WTC11 (cell line): Measurements from ENCODE around the gene IDH3A. TPM values are rescaled to one million over a fixed set of nuclear protein-coding genes. Genes with fewer than 3 reads are reported as not detected.

ENCODE experiments used
- ATAC-seq: fragments of 200-7000 bp; cut with Tn5 transposase; 2 replicates; pipeline ENCODE4 v1.10.0; 2021; ENCODE audit warnings: mild to moderate bottlenecking, moderate library complexity
- CTCF ChIA-PET: fragments of 300-600 bp; sonication (Branson Sonifier 250); formaldehyde crosslinking; loops from one replicate; lab custom pipeline; 2021; ENCODE audit warnings: antibody characterized with exemption; lab: Charles Lee
- POLR2A ChIA-PET: fragments of 350-600 bp; sonication (Branson Sonifier 250); formaldehyde crosslinking; loops from one replicate; lab custom pipeline; 2021; ENCODE audit warnings: antibody characterized with exemption; lab: Charles Lee
- DNase-seq: peaks from one replicate; pipeline ENCODE4 v3.0.0; 2021; ENCODE audit warnings: low spot score
- H3K27ac Mint-ChIP-seq: 2 replicates; pipeline ENCODE4 v1.8.0; 2021; ENCODE audit warnings: mixed read lengths
- H3K27me3 Mint-ChIP-seq: 2 replicates; pipeline ENCODE4 v1.8.0; 2021; ENCODE audit warnings: low read depth, mild to moderate bottlenecking, moderate library complexity, mixed read lengths
- H3K36me3 Mint-ChIP-seq: 2 replicates; pipeline ENCODE4 v1.8.0; 2021; ENCODE audit warnings: mixed read lengths
- H3K4me1 Mint-ChIP-seq: 2 replicates; pipeline ENCODE4 v1.8.0; 2022; ENCODE audit warnings: mixed read lengths
- H3K4me3 Mint-ChIP-seq: 2 replicates; pipeline ENCODE4 v1.8.0; 2021; ENCODE audit warnings: mild to moderate bottlenecking, moderate library complexity, mixed read lengths
- H3K9me3 Mint-ChIP-seq: 2 replicates; pipeline ENCODE4 v1.8.0; 2021; ENCODE audit warnings: mixed read lengths
- AFF4 ChIP-seq: sonication (generic); formaldehyde crosslinking; IDR thresholded peaks from 2 replicates; pipeline ENCODE4 v1.8.1; 2023; ENCODE audit warnings: mild to moderate bottlenecking, missing genetic modification reagents, borderline replicate concordance
- ESRRA ChIP-seq: sonication (generic); formaldehyde crosslinking; IDR thresholded peaks from 2 replicates; pipeline ENCODE4 v1.8.1; 2022; ENCODE audit warnings: mild to moderate bottlenecking, missing genetic modification reagents, borderline replicate concordance
- ETV6 ChIP-seq: sonication (generic); formaldehyde crosslinking; IDR thresholded peaks from 2 replicates; pipeline ENCODE4 v1.8.1; 2022; ENCODE audit warnings: mild to moderate bottlenecking, missing genetic modification reagents
- HMGXB4 ChIP-seq: sonication (generic); formaldehyde crosslinking; IDR thresholded peaks from 2 replicates; pipeline ENCODE4 v1.8.1; 2023; ENCODE audit warnings: mild to moderate bottlenecking, moderate library complexity, missing genetic modification reagents
- KAT7 ChIP-seq: sonication (generic); formaldehyde crosslinking; IDR thresholded peaks from 2 replicates; pipeline ENCODE4 v1.8.1; 2023; ENCODE audit warnings: missing genetic modification reagents, mild to moderate bottlenecking, borderline replicate concordance
- MXD4 ChIP-seq: fragments of 250-450 bp; sonication (Bioruptor Pico); IDR thresholded peaks from 2 replicates; pipeline ENCODE4 v1.8.0; 2021; ENCODE audit warnings: mild to moderate bottlenecking, moderate library complexity, borderline replicate concordance
- NFE2L1 ChIP-seq: sonication (generic); formaldehyde crosslinking; IDR thresholded peaks from 2 replicates; pipeline ENCODE4 v1.8.1; 2023; ENCODE audit warnings: missing genetic modification reagents
- NR1H2 ChIP-seq: sonication (generic); formaldehyde crosslinking; IDR thresholded peaks from 2 replicates; pipeline ENCODE4 v1.9.0; 2021; ENCODE audit warnings: mild to moderate bottlenecking, moderate library complexity, missing genetic modification reagents
- SP1 ChIP-seq: sonication (generic); formaldehyde crosslinking; conservative IDR thresholded peaks from 2 replicates; pipeline ENCODE4 v1.8.1; 2022; ENCODE audit warnings: missing genetic modification reagents
- STAT6 ChIP-seq: sonication (generic); formaldehyde crosslinking; conservative IDR thresholded peaks from 2 replicates; pipeline ENCODE4 v1.8.1; 2023; ENCODE audit warnings: mild to moderate bottlenecking, low read depth, missing genetic modification reagents, moderate library complexity
- ZMAT4 ChIP-seq: fragments of 250-450 bp; sonication (Bioruptor Pico); IDR thresholded peaks from 2 replicates; pipeline ENCODE4 v1.9.0; 2021; ENCODE audit warnings: mild to moderate bottlenecking
- ZNF138 ChIP-seq: sonication (generic); formaldehyde crosslinking; conservative IDR thresholded peaks from 2 replicates; pipeline ENCODE4 v1.8.1; 2022; ENCODE audit warnings: mild to moderate bottlenecking, moderate library complexity, missing genetic modification reagents
- ZSCAN18 ChIP-seq: fragments of 250-450 bp; sonication (Bioruptor Pico); IDR thresholded peaks from 2 replicates; pipeline ENCODE4 v2.1.2; 2022; ENCODE audit warnings: mild to moderate bottlenecking, moderate library complexity
- total RNA-seq: library from RNA; stranded (reverse); gene quantifications from 3 replicates; pipeline ENCODE4 v1.2.3, GENCODE V29; 2021

IDH3A gene
- total RNA-seq, 1 experiment from 2014 or later, result 56.6 TPM

- TF ChIP-seq AFF4 (CRISPR knock-in tag) (no peak), HMGXB4 (CRISPR knock-in tag) (no peak), ESRRA (CRISPR knock-in tag) (no peak), ZSCAN18 (CRISPR knock-in tag) (no peak)
Observed at GRCh38 chr15:78111788-78112187, 37.4 kb upstream of the IDH3A start (continued).

GRCh38 chr15:78112551-78112950 lies 36.6 kb upstream of the IDH3A start:
- H3K9me3 Mint-ChIP-seq, result no peaks in the 10 kb centered on the region
- POLR2A ChIA-PET, result interaction anchor here (0.7 kb wide), 1 partner anchor 191 kb away, joined by 3 read pairs; no protein-coding TSS in a partner anchor
- TF ChIP-seq SP1 (CRISPR knock-in tag) (no peak), NFE2L1 (CRISPR knock-in tag) (no peak), NR1H2 (no peak), ZMAT4 (no peak), MXD4 (no peak), ZNF138 (CRISPR knock-in tag) (no peak), STAT6 (CRISPR knock-in tag) (no peak), KAT7 (no peak), ETV6 (no peak)
- peaks cover 7% of the 10 kb centered on the region for H3K4me1 Mint-ChIP-seq
- no peak overlapping the region for H3K4me3 Mint-ChIP-seq
- no peak overlapping the region for H3K27ac Mint-ChIP-seq
- CTCF ChIA-PET, result interaction anchor here (0.7 to 5.2 kb wide), 26 partner anchors 11 to 625 kb away, joined by 3 to 46 read pairs (median 4); partner anchors contain the start of genes ACSBG1, CIB2, IDH3A and PSMA4
- no peak for DNase-seq
- no peak for ATAC-seq
- no peaks in the 10 kb centered on the region for H3K36me3 Mint-ChIP-seq
- no peaks in the 10 kb centered on the region for H3K27me3 Mint-ChIP-seq

GRCh38 chr15:78120523-78120922 lies 28.6 kb upstream of the IDH3A start:
- H3K36me3 Mint-ChIP-seq, result 0 out of 2 replicates have a peak, but pooled peaks cover 7% of the 10 kb centered on the region
- H3K27me3 Mint-ChIP-seq, result no peaks in the 10 kb centered on the region
- H3K27ac Mint-ChIP-seq, result peak overlapping the region; percentile 77
- peaks cover 21% of the 10 kb centered on the region for H3K4me1 Mint-ChIP-seq
- H3K9me3 Mint-ChIP-seq, result no peaks in the 10 kb centered on the region
- DNase-seq (peak; percentile 33), ATAC-seq (peak; percentile 81)
- H3K4me3 Mint-ChIP-seq, result 0 out of 2 replicates have a peak overlapping the region, but pooled peaks have one; percentile 24
- CTCF ChIA-PET, result interaction anchor here (0.6 to 2.7 kb wide), 10 partner anchors 10 to 647 kb away, joined by 3 to 28 read pairs (median 4); partner anchors contain the start of gene CIB2
- POLR2A ChIA-PET, result interaction anchor here (1.6 to 2.8 kb wide), 2 partner anchors 10 to 12 kb away, joined by 5 to 10 read pairs; partner anchors contain the start of gene CIB2
- TF ChIP-seq ETV6, result no peak
